CD4-positive, alpha-beta T cell treated with Interleukin-17A for 4 hours (primary cell): ENCODE measurements around the gene CYTH4.
"Not testable (repeated sequence)": the region's sequence is repeated elsewhere in the genome, so short reads cannot be mapped to it uniquely, and the experiment has no call there.

Experiments used
- DNase-seq: peaks from one replicate; pipeline ENCODE4 v3.0.0-alpha.2; 2020; ENCODE audit warnings: mixed read lengths

The CYTH4 gene

DNA sequence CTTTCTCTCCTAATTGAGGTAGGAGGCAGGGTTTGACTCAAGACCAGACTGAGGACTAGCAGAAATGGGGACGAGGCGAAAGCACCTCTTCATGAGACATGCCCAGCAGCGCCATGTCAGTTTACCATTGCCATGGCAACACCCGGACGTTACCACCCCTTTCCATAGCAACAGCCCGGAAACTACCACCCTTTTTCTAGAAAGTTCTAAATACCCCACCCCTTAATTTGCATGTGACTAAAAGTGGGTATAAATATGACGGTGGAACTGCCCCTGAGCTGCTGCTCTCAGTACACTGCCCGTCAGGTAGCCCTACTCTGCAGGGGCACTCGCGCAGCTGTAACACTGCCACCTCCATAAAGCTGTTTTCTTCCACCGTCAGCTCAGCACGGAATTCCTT is 32.3 kb upstream of the CYTH4 start:
- no peak for DNase-seq

- not testable (repeated sequence) for DNase-seq
Observed at GRCh38 chr22:37251836-37252235, 30.5 kb upstream of the CYTH4 start.

DNA sequence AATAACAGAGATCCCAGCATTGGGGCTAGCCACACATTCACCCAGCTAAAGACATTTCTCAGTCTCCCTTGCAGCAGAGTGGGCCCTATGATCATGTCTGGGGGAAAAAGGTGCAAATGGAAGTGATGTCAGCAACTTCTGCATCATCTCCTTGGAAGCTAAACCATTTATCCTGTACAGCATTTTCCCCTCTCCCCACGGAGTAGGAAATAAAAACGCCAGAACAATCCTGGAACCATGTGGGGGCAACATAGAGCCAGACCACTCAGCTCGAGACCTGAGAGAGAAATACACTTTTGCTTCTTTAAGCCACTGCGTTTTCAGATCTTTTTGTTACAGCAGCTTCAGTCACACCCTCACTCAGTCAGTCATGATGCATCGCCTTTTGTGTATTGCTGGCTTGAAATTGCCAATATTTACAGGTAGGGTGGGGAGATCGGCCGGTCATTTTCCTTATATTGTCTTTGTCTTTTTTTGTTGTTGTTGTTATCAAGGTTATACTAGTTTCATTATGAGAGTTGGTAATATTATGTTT is 29.1 kb upstream of the CYTH4 start:
- DNase-seq, result no peak

- DNase-seq, result no peak
Observed at GRCh38 chr22:37254209-37254866, 28.0 kb upstream of the CYTH4 start.

- no peak for DNase-seq
Observed at GRCh38 chr22:37254867-37255233, 27.5 kb upstream of the CYTH4 start.

DNA sequence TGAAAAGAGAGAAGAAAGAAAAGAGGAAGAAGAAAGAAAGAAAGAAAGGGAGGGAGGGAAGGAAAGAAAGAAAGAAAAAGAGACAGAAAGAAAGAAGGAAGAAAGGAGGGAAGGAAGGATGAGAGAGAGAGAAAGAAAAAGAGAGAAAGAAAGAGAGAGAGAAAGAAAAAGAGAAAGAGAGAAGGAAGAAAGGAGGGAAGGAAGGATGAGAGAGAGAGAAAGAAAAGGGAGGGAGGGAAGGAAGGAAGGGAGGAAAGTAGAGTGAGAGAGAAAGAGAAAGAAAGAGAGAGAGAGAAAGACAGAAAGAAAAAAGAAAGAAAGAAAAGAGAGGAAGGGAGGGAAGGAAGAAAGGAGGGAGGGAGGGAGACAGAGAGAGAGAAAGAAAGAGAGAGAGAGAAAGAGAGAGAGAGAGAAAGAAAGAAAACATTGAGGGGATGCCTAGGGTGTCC is 26.7 kb upstream of the CYTH4 start:
- no peak for DNase-seq

DNA sequence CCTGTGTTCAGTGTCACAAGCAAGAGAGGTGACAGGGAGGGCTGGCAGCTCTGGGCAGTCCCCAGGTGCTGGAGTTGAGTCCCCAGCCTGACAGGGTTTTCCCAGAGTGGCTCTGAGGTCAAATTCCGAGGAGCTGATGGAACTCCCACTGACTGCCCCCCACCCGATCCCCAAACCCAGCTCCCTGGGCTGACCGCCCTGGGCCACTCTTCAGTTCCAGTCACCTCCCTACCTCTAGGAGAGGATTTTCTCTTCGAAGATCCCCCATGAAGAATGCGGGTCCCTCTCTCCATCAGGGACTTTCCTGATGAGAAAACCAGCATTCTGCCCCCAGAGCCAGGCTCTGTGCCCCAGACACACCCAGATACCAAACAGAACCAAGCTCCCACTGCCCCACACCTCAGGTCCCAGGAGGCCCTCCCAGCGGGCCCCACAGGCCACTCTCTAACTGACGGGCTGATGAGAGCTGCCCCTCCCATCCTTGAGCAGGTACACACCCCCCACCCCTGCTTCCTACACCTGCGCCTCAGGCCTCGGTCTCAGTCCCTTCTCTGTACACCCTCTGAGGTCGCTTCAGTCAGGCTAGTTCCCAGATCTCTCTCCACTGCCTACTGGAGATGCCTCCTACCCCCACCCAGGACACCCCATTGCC is 26.1 kb upstream of the CYTH4 start:
- DNase-seq, result no peak

DNA sequence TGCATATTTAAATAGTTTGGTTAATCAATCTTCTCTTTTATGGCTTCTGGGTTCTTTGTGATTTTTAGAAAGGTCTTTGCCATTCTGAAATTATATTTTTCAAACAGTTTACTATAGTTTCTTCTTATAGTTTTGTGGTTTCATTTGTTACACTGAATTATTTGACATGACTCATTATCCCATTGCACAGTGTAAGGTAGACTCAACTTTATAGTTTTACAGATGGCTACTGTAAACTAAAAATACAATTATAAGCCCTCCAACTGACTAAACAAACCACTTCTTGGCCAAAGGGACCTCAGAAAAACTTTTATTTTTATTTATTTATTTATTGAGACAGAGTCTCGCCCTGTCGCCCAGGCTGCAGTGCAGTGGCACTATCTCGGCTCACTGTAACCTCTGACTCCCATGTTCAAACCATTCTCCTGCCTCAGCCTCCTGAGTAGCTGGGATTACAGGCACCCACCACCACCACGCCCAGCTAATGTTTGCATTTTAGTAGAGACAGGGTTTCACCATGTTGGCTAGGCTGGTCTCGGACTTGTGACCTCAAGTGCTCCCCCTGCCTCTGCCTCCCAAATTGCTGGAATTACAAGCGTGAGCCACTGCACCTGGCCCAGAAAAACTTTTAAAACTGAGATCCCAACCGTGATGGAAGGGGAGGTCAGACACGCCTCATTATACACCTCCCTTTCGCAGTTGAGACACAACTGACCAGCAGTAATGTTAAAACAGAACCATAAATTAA is 24.1 kb upstream of the CYTH4 start:
- DNase-seq, result no peak

DNA sequence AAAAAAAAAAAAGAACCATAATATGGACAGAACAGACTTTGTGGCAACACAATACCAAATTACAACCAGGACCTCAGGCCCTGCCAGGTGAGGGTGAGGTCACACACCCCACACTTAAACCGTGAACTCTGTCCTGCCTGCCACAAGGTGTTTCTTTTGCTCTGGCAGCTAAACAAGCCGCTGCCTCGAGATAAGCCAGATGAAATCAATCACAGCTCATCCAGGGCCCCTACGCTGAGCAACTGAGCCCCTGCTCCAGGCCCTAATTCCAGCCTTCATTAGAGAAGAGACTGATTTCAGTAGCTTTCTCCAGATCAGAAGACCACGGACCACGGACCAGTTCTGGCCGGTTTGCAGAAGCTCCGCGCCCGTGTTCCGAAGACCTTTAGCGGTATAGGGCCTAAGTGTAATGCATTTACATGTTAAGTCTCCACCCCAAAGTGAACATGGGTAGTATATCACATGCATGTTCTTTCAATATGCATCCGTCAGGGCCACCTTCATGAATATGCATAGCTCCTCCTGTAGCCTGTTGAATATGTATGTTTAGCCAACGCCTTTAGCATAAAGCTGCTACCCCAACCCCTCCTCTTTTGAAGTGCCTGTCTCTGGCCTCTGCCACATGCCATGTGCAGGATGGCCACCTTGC is 23.4 kb upstream of the CYTH4 start:
- DNase-seq, result no peak

GRCh38 chr22:37259540-37260029 is 22.7 kb upstream of the CYTH4 start:
- peak; percentile 65 for DNase-seq

DNA sequence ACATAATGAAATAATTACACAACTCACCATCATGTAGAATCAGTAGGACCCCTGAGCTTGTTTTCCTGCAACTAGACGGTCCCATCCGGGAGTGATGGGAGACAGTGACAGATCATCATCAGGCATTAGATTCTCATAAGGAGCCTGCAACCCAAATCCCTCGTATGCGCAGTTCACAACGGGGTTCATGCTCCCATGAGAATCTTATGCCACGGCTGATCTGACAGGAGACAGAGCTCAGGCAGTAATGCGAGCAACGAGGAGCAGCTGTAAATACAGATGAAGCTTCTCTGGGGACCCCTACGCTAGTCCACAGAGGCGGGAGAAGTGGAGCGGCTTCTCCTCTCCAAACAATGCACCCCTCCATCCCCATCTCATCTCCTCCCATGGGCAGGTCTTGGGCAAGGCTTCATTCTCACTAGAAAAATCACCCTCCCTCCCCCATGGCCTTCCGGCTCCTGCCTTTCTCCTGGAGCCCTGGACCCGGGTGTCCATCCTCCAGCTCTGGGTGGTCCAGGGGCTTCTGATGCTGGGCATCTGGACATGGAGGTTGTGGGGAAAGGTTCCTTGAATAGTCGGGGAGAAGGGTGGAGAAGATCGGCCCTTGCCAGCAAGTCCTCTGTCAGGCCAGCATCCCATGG is 22.0 kb upstream of the CYTH4 start:
- no peak for DNase-seq

DNA sequence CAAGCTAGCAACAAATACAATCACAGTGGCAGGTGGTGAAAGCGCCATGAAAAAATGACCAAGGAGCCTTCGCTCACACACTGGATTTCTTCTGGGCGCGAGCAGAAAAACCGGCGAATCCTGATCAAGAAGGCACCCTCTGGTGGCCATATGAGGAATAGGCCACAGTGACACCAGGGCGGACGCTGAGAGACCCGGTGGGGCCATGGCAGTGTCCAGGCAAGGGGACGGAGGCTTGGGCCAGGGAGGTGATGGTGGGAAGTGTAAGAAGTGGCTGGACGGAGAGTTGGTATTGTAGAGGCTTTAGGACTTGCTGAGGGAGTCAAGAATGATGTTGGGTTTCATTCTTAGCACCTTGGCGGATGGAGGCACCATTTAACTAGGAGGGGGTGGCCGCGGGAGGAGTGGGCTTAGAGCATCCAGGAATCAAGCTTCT is 21.4 kb upstream of the CYTH4 start:
- DNase-seq, result peak; percentile 74

- DNase-seq, result no peak
Observed at GRCh38 chr22:37262346-37262745, 20.0 kb upstream of the CYTH4 start.

DNA sequence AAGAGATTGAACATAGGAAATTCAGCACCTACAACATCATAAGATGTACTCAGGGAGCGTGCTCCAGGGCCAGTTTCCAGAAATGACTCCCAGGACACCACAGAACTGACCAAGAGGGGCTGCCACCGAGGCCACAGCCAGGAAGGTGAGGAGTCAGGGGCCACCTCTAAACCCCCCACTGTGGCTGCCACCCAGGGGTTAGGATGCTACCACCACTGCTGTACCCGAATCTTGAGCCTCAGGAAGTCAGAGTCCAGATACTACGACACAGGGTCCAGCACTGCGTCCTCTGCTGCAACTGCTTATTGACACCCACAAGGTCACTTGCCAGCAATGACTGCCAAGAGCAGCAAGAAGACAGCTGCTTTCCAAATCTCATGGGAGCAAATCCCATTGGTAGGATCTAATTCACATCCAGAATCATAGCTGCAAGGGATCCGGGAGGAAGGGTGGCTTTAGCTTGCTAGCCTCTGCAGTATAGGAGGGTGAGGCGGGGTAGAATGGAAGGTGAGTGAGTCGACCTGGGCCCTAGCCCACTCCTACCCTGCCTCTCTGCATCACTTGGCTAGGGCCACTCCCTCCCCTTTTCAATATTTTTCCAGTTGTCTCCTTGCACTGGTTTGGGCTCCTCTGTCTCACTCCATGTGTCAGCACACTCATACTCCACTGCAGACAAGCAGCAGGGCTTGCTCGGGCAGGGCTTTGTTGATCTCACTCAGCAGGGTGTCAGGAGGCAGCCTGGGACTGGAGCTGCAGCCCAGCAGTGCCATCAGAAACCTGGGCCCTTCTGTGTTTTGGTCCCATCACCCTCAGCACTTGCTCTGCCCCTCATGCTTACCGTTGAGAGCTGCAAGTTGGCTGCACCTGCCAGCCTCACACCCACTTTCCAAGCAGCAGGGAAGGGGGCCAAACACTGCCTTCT is 18.1 kb upstream of the CYTH4 start:
- no peak for DNase-seq

- DNase-seq, result no peak
Observed at GRCh38 chr22:37266581-37267134, 15.7 kb upstream of the CYTH4 start.

- peak; percentile 82 for DNase-seq
Observed at GRCh38 chr22:37267135-37267587, 15.1 kb upstream of the CYTH4 start.

- no peak for DNase-seq
Observed at GRCh38 chr22:37267661-37268413, 14.5 kb upstream of the CYTH4 start.

DNA sequence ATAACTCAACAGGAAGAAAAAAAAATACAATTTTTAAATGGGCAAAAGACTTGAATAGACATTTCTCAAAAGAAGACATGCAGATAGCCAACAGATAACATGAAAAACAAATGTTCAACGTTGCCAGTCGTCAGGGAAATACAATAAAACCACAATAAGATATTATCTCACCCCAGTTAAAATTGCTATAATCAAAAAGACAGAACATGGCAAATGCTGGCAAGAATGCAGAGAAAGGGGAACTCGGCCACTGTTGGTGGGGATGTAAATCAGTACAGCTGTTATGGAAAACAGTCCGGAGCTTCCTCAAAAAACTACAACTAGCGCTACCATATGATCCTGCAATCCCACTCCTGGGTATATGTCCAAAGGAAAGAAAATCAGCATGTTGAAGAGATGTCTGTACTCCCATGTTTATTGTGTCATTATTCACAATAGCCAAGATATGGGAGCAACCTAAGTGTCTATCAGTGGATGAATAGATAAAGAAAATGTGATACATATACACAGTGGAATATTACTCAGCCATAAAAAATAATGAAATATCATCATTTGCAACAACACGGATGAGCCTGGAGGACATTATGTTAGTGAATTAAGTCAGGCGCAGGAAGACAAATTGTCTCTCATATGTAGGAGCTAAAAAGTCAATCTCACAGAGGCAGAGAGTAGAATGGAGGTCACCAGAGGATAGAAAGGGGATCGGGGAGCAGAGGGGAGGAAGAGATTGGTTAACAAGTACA is 12.2 kb upstream of the CYTH4 start:
- DNase-seq, result no peak

DNA sequence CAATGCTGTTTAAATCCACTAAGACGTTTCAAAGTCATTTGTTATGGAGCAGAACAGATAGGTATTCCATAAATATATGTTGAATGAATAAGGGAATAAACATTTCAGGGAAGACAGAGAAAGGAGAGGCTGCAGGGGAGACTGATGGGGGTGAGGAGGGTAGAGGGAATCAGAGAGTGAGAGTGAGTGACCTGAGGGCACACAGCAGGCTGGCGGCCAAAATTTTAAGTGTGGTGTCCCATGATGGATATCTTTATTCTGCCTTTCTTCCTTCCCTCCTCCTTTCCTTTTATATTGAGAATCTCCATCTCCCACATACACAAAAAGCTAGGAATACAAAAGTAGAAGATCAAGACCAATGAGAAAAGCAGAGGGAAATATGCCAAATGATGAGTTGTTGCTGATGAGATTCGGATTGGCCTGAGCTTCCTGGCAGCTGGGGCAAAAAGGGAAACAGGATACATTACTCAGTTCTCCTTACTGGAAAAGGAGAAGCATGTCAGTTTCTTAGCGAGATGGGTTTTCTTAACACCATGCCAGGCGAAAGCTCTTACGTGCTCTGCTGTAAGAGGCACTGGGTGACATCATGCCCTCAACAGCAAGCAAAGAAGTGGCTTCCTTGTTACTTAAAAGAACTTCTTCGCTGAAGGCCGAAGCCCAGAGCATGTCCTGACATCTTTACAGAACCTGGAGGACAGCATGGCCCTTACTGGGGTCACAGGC is 11.2 kb upstream of the CYTH4 start:
- no peak for DNase-seq
